HCT116 (cell line): ENCODE results near the gene SERAC1. TPM values are rescaled to one million over a fixed set of nuclear protein-coding genes. Genes with fewer than 3 reads are reported as not detected.
A peak's percentile ranks its signal among the peaks of the same experiment; 100 is the strongest.

Experiments used
- ATAC-seq: fragments of 200-7000 bp; cut with Tn5 transposase; 2 replicates; pipeline ENCODE4 v1.9.1; 2020; ENCODE audit warnings: mild to moderate bottlenecking, moderate library complexity
- BruUV-seq: library from RNA; stranded (reverse); fragments of 400-500 nt; replicated peaks from 2 replicates; lab custom pipeline; 2021; lab: Mats Ljungman, UMichigan
- CTCF ChIA-PET: fragments of 300-600 bp; sonication (Branson Sonifier 250); formaldehyde crosslinking; loops from one replicate; lab custom pipeline; 2021; ENCODE audit warnings: antibody characterized with exemption; lab: Charles Lee
- POLR2A ChIA-PET: fragments of 300-600, 350-600 bp; sonication (Branson Sonifier 250); formaldehyde crosslinking; loops from one replicate; lab custom pipeline; 2021; ENCODE audit warnings: antibody characterized with exemption; lab: Charles Lee
- RAD21 ChIA-PET, 2 experiments: fragments of 300-600 bp; sonication (Branson Sonifier 250); formaldehyde crosslinking; loops; one replicate each; lab custom pipeline; 2023; ENCODE audit warnings: low total read pairs in 2 of 2; ENCODE audit not compliant: uncharacterized antibody in 2 of 2, unreplicated experiment in 2 of 2, low non-redundant PET in 1 of 2; lab: Charles Lee
- DNase-seq: peaks from one replicate; pipeline ENCODE4 v3.0.0-alpha.2; 2010; ENCODE audit warnings: low read depth, low spot score
- H2AFZ ChIP-seq: fragments of 200-600 bp; shearing (Covaris generic), sonication (generic); 2 replicates; pipeline ENCODE4 v1.6.1; 2017; ENCODE audit warnings: low read depth, mixed run types, mixed read lengths, antibody characterized with exemption, low read length; ENCODE audit not compliant: poor library complexity, severe bottlenecking
- H3K27ac ChIP-seq: 2 replicates; pipeline ENCODE4 v1.5.1; 2012; ENCODE audit warnings: low read depth, low read length
- H3K27me3 ChIP-seq: fragments of 200-600 bp; sonication (generic); 2 replicates; pipeline ENCODE4 v1.6.1; 2016; ENCODE audit warnings: mixed run types, low read length, mixed read lengths; ENCODE audit not compliant: insufficient read depth
- H3K36me3 ChIP-seq, 2 experiments: fragments of 200-500 bp in 1 of 2; fragments of 200-600 bp in 1 of 2; sonication (Bioruptor generic) in 1 of 2; sonication (generic) in 1 of 2; 2 replicates each; pipeline versions ENCODE4 v1.5.1 to v1.6.1; 2014 to 2016; ENCODE audit warnings: low read length in 2 of 2, inconsistent platforms in 1 of 2, mixed read lengths in 1 of 2, mixed run types in 1 of 2; ENCODE audit not compliant: insufficient read depth in 2 of 2, control insufficient read depth in 1 of 2
- H3K4me1 ChIP-seq, 2 experiments: fragments of 200-600 bp in 1 of 2; sonication (generic) in 1 of 2; 2 replicates each; pipeline versions ENCODE4 v1.5.1 to v1.6.1; 2012 to 2017; ENCODE audit warnings: low read length in 2 of 2, inconsistent platforms in 1 of 2, mild to moderate bottlenecking in 1 of 2, mixed read lengths in 1 of 2, mixed run types in 1 of 2, moderate library complexity in 1 of 2; ENCODE audit not compliant: insufficient read depth in 2 of 2, control insufficient read depth in 1 of 2
- H3K4me2 ChIP-seq: fragments of 200-600 bp; sonication (generic); 2 replicates; pipeline ENCODE4 v1.6.1; 2017; ENCODE audit warnings: mixed run types, low read length, mixed read lengths
- H3K4me3 ChIP-seq, 2 experiments: fragments of 200-600 bp in 1 of 2; sonication (generic) in 1 of 2; replicated peaks in 1 of 2; 2 replicates each; pipeline ENCODE4 v1.5.1; 2011 to 2016; ENCODE audit warnings: low read length in 2 of 2, control low read depth in 1 of 2, low read depth in 1 of 2, mild to moderate bottlenecking in 1 of 2, mixed read lengths in 1 of 2, mixed run types in 1 of 2
- H3K79me2 ChIP-seq: fragments of 200-600 bp; sonication (generic); 2 replicates; pipeline ENCODE4 v1.6.1; 2017; ENCODE audit warnings: mild to moderate bottlenecking, mixed run types, low read length, moderate library complexity, mixed read lengths; ENCODE audit not compliant: insufficient read depth
- H3K9ac ChIP-seq: fragments of 200-600 bp; sonication (generic); 2 replicates; pipeline ENCODE4 v1.6.1; 2016; ENCODE audit warnings: low read length, mixed read lengths
- H3K9me2 ChIP-seq: fragments of 200-600 bp; sonication (generic), shearing (Covaris generic); 2 replicates; pipeline ENCODE4 v1.6.1; 2017; ENCODE audit warnings: mixed run types, mild to moderate bottlenecking, moderate library complexity; ENCODE audit not compliant: insufficient read depth
- H3K9me3 ChIP-seq, 2 experiments: fragments of 200-500 bp in 1 of 2; fragments of 200-600 bp in 1 of 2; sonication (Bioruptor generic) in 1 of 2; sonication (generic) in 1 of 2; 2 replicates each; pipeline ENCODE4 v1.6.1; 2014 to 2017; ENCODE audit warnings: low read length in 2 of 2, mixed read lengths in 2 of 2, inconsistent platforms in 1 of 2, low read depth in 1 of 2, mild to moderate bottlenecking in 1 of 2, mixed run types in 1 of 2, moderate library complexity in 1 of 2; ENCODE audit not compliant: control insufficient read depth in 1 of 2, insufficient read depth in 1 of 2
- H4K20me1 ChIP-seq: fragments of 200-600 bp; sonication (generic), shearing (Covaris generic); 2 replicates; pipeline ENCODE4 v1.6.1; 2017; ENCODE audit warnings: mixed run types, mild to moderate bottlenecking, moderate library complexity; ENCODE audit not compliant: insufficient read depth
- CBX3 ChIP-seq: IDR thresholded peaks from 2 replicates; pipeline ENCODE4 v1.6.1; 2012; ENCODE audit warnings: low read depth
- CEBPB ChIP-seq: IDR thresholded peaks from 2 replicates; pipeline ENCODE4 v1.6.1; 2012; ENCODE audit warnings: low read depth
- EGR1 ChIP-seq: IDR thresholded peaks from 2 replicates; pipeline ENCODE4 v1.6.1; 2012; ENCODE audit warnings: low read depth
- EZH2phosphoT487 ChIP-seq: fragments of 200-600 bp; IDR thresholded peaks from 2 replicates; pipeline ENCODE4 v1.6.1; 2018; ENCODE audit warnings: antibody characterized with exemption, borderline replicate concordance
- FOSL1 ChIP-seq: IDR thresholded peaks from 2 replicates; pipeline ENCODE4 v1.6.1; 2012; ENCODE audit warnings: low read depth
- JUND ChIP-seq: IDR thresholded peaks from 2 replicates; pipeline ENCODE4 v1.6.1; 2012
- POLR2A ChIP-seq: IDR thresholded peaks from 2 replicates; pipeline ENCODE4 v1.7.0; 2011; ENCODE audit warnings: borderline replicate concordance; ENCODE audit not compliant: insufficient read depth, insufficient read length; ENCODE audit errors: extremely low read depth
- POLR2AphosphoS5 ChIP-seq: IDR thresholded peaks from 2 replicates; pipeline ENCODE4 v1.6.1; 2011; ENCODE audit warnings: mild to moderate bottlenecking, low read depth, low read length, moderate library complexity
- RAD21 ChIP-seq: IDR thresholded peaks from 2 replicates; pipeline ENCODE4 v1.6.1; 2012; ENCODE audit warnings: low read depth, mild to moderate bottlenecking
- SP1 ChIP-seq: IDR thresholded peaks from 2 replicates; pipeline ENCODE4 v1.6.1; 2012; ENCODE audit warnings: low read depth
- SRF ChIP-seq: IDR thresholded peaks from 2 replicates; pipeline ENCODE4 v1.6.1; 2012; ENCODE audit warnings: low read depth
- TCF7L2 ChIP-seq: IDR thresholded peaks from 2 replicates; pipeline ENCODE4 v1.7.0; 2011; ENCODE audit warnings: borderline replicate concordance, inconsistent platforms; ENCODE audit not compliant: insufficient read depth, insufficient read length; ENCODE audit errors: extremely low read depth
- ZFX ChIP-seq: fragments of 450-650 bp; IDR thresholded peaks from 2 replicates; pipeline ENCODE4 v1.6.1; 2017
- ZNF274 ChIP-seq: fragments of 200-500 bp; sonication (Bioruptor generic); IDR thresholded peaks from 2 replicates; pipeline ENCODE4 v1.6.1; 2014; ENCODE audit warnings: mild to moderate bottlenecking, low read depth, low read length, inconsistent platforms
- intact Hi-C: fragments of 100-400 bp; cut with micrococcal nuclease; formaldehyde crosslinking; loops from 2 replicates; pipeline ENCODE4 v1.10.0; 2022
- total RNA-seq: library from RNA; stranded (reverse); gene quantifications from one replicate; pipeline ENCODE4 v1.2.1, GENCODE V29; 2021; ENCODE audit not compliant: unreplicated experiment
- TF ChIP-seq, protein P1 (sequence below): IDR thresholded peaks from 2 replicates; pipeline ENCODE4 v1.6.1; 2012
- TF ChIP-seq, protein P2 (sequence below), 3 experiments: fragments of 200-600 bp in 1 of 3; sonication (generic) in 1 of 3; IDR thresholded peaks in 2 of 3; conservative IDR thresholded peaks in 1 of 3; 2 replicates each; pipeline ENCODE4 v1.5.1; 2012 to 2017; ENCODE audit warnings: low read depth in 2 of 3, low read length in 2 of 3, antibody characterized with exemption in 1 of 3, borderline replicate concordance in 1 of 3, control low read depth in 1 of 3, mild to moderate bottlenecking in 1 of 3, mixed read lengths in 1 of 3, mixed run types in 1 of 3, moderate library complexity in 1 of 3; ENCODE audit not compliant: insufficient read depth in 1 of 3
- TF ChIP-seq, protein P3 (sequence below): IDR thresholded peaks from 2 replicates; pipeline ENCODE4 v1.6.1; 2012; ENCODE audit warnings: low read depth

Gene SERAC1
- total RNA-seq, 1 experiment from 2014 or later, result 7.6 TPM

GRCh38 chr6:158154816-158155215 is 13.2 kb downstream of the SERAC1 start:
- Histone ChIP-seq H3K36me3 (0 out of 4 replicates have a peak, but pooled peaks cover 0 to 3% of the 10 kb centered on the region in 2 experiments), H3K79me2 (no peaks in the 10 kb centered on the region), H3K27ac (no peak overlapping the region), H2AFZ (no peak overlapping the region), H4K20me1 (0 out of 2 replicates have a peak, but pooled peaks cover 3% of the 10 kb centered on the region), H3K27me3 (no peaks in the 10 kb centered on the region), H3K9ac (no peak overlapping the region), H3K4me2 (no peak overlapping the region), H3K9me2 (no peaks in the 10 kb centered on the region), H3K4me1 (no peaks in the 10 kb centered on the region; a peak in 1 of 4 replicates), H3K9me3 (no peaks in the 10 kb centered on the region), H3K4me3 (no peak overlapping the region)
- ATAC-seq (no peak), DNase-seq (no peak)
- intact Hi-C loops, result no loop called here
- POLR2A ChIA-PET, result no interaction called here
- RAD21 ChIA-PET, result no interaction called here
- BruUV-seq, result TSS peak; percentile 20
- CTCF ChIA-PET, result no interaction called here
- TF ChIP-seq CEBPB, result no peak
- no peak for TF ChIP-seq ZNF274
- TF ChIP-seq JUND, result no peak
- TF ChIP-seq FOSL1, result no peak
- TF ChIP-seq, protein P1, sequence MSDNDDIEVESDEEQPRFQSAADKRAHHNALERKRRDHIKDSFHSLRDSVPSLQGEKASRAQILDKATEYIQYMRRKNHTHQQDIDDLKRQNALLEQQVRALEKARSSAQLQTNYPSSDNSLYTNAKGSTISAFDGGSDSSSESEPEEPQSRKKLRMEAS, result no peak
- TF ChIP-seq, protein P2, sequence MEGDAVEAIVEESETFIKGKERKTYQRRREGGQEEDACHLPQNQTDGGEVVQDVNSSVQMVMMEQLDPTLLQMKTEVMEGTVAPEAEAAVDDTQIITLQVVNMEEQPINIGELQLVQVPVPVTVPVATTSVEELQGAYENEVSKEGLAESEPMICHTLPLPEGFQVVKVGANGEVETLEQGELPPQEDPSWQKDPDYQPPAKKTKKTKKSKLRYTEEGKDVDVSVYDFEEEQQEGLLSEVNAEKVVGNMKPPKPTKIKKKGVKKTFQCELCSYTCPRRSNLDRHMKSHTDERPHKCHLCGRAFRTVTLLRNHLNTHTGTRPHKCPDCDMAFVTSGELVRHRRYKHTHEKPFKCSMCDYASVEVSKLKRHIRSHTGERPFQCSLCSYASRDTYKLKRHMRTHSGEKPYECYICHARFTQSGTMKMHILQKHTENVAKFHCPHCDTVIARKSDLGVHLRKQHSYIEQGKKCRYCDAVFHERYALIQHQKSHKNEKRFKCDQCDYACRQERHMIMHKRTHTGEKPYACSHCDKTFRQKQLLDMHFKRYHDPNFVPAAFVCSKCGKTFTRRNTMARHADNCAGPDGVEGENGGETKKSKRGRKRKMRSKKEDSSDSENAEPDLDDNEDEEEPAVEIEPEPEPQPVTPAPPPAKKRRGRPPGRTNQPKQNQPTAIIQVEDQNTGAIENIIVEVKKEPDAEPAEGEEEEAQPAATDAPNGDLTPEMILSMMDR (IDR thresholded peaks at IDR 0.05 in 2 of 3, conservative IDR thresholded peaks at IDR 0.05 in 1 of 3; ENCODE audit: borderline replicate concordance in 1 of 3, insufficient read depth in 1 of 3, low read depth in 2 of 3, low read length in 2 of 3), result no peak
- TF ChIP-seq POLR2A, result no peak
- no peak for TF ChIP-seq CBX3
- TF ChIP-seq, protein P3, sequence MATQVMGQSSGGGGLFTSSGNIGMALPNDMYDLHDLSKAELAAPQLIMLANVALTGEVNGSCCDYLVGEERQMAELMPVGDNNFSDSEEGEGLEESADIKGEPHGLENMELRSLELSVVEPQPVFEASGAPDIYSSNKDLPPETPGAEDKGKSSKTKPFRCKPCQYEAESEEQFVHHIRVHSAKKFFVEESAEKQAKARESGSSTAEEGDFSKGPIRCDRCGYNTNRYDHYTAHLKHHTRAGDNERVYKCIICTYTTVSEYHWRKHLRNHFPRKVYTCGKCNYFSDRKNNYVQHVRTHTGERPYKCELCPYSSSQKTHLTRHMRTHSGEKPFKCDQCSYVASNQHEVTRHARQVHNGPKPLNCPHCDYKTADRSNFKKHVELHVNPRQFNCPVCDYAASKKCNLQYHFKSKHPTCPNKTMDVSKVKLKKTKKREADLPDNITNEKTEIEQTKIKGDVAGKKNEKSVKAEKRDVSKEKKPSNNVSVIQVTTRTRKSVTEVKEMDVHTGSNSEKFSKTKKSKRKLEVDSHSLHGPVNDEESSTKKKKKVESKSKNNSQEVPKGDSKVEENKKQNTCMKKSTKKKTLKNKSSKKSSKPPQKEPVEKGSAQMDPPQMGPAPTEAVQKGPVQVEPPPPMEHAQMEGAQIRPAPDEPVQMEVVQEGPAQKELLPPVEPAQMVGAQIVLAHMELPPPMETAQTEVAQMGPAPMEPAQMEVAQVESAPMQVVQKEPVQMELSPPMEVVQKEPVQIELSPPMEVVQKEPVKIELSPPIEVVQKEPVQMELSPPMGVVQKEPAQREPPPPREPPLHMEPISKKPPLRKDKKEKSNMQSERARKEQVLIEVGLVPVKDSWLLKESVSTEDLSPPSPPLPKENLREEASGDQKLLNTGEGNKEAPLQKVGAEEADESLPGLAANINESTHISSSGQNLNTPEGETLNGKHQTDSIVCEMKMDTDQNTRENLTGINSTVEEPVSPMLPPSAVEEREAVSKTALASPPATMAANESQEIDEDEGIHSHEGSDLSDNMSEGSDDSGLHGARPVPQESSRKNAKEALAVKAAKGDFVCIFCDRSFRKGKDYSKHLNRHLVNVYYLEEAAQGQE, result no peak
- no peak for TF ChIP-seq EZH2phosphoT487
- TF ChIP-seq TCF7L2, result no peak
- no peak for TF ChIP-seq SRF
- no peak for TF ChIP-seq ZFX
- TF ChIP-seq EGR1, result no peak
- TF ChIP-seq POLR2AphosphoS5, result no peak
- no peak for TF ChIP-seq RAD21
- TF ChIP-seq SP1, result no peak
